ENCODE data around the gene PBXIP1. TPM values are rescaled to one million over a fixed set of nuclear protein-coding genes. Genes with fewer than 3 reads are reported as not detected.

PBXIP1 gene
- total and polyA plus RNA-seq, 2 of the 13 experiments (the other 11 are each of a cell fraction or from before 2014, with no cell fraction given), result 16.3 to 31.9 TPM

- DNase-seq (ENCODE audit: low spot score), result peak; percentile 88
- H3K27ac ChIP-seq (ENCODE audit: extremely low read length, insufficient read depth, low read length), result peak within 1 kb of the TSS; percentile 99
- H3K27me3 ChIP-seq (ENCODE audit: control insufficient read depth in 1 of 2, insufficient read depth in 2 of 2, low read length in 2 of 2), result no peaks in the 10 kb centered on the region
- in situ Hi-C loops (cut with HindIII; ENCODE audit: extremely low pct_ligation_motif_present, low pct_unique_long_range_greater_than_20kb) (no loop called here), intact Hi-C loops (cut with micrococcal nuclease; ENCODE audit: unreplicated experiment) (loop anchor here (2.0 kb wide), 1 partner anchor 30 kb away; no protein-coding TSS in a partner anchor)
- H3K4me2 ChIP-seq (ENCODE audit: low read depth, low read length), result peak within 1 kb of the TSS; percentile 91
- H3K9me3 ChIP-seq (ENCODE audit: low read length), result no peaks in the 10 kb centered on the region
- BruUV-seq (replicated peaks), result no TSS peak
- no peaks in the 10 kb centered on the region for H3K79me2 ChIP-seq (ENCODE audit: insufficient read depth, low read length)
- peak; percentile 69 for ATAC-seq
- H4K20me1 ChIP-seq (ENCODE audit: insufficient read depth, low read length), result no peaks in the 10 kb centered on the region
- H3K9ac ChIP-seq (ENCODE audit: insufficient read depth, low read depth, low read length), result peak within 1 kb of the TSS; percentile 95
- H3K4me1 ChIP-seq (ENCODE audit: insufficient read depth, low read length), result peaks cover 74% of the 10 kb centered on the region
- H2AFZ ChIP-seq (ENCODE audit: low read length), result peak within 1 kb of the TSS; percentile 78
- ChIA-PET POLR2A (interaction anchor here (1.0 to 2.6 kb wide), 20 partner anchors 9 to 1804 kb away, joined by 3 to 28 read pairs (median 5); partner anchors contain the start of genes EFNA4, MRPL24, PBXIP1 and PYGO2), CTCF (ENCODE audit: low intra/inter-chr PET ratio, low total read pairs) (interaction anchor here (1.3 kb wide), 1 partner anchor 30 kb away, joined by 6 read pairs; no protein-coding TSS in a partner anchor)
- peak; percentile 94 for FAIRE-seq
- 0% methylated on average over 18 of the region's 45 CpGs for WGBS (ENCODE audit: low lambda C conversion rate)
- H3K4me3 ChIP-seq (replicated peaks in 1 of 3; ENCODE audit: insufficient read depth in 1 of 3, low read depth in 2 of 3, low read length in 3 of 3), result peak within 1 kb of the TSS; percentile 57 to 77 (median 69)
- H3K36me3 ChIP-seq (replicated peaks in 1 of 2; ENCODE audit: control insufficient read depth in 1 of 2, insufficient read depth in 2 of 2, low read length in 2 of 2), result no peaks in the 10 kb centered on the region
- TF ChIP-seq FOXM1 (CRISPR knock-in tag; IDR thresholded peaks at IDR 0.05) (0 out of 2 replicates have a peak, but pooled peaks have one; percentile 69), ARID3A (IDR thresholded peaks at IDR 0.05; ENCODE audit: low read depth, low read length) (no peak; the same call in 1 of the 2 replicates), PLRG1 (conservative IDR thresholded peaks at IDR 0.05) (no peak), ZNF557 (CRISPR knock-in tag; IDR thresholded peaks at IDR 0.05) (peak; percentile 97), EZH2 (conservative IDR thresholded peaks at IDR 0.05; ENCODE audit: low read depth, low read length) (no peak), NR3C1 (CRISPR knock-in tag; IDR thresholded peaks at IDR 0.05) (no peak), CAMTA2 (CRISPR knock-in tag; IDR thresholded peaks at IDR 0.05; ENCODE audit: borderline replicate concordance) (peak; percentile 99), MED1 (CRISPR knock-in tag; IDR thresholded peaks at IDR 0.05) (peak; percentile 93), TCF12 (IDR thresholded peaks at IDR 0.05) (no peak), TCF12 (CRISPR knock-in tag; IDR thresholded peaks at IDR 0.05) (peak; percentile 92; the same call in 1 of the 2 replicates), CENPT (CRISPR knock-in tag; IDR thresholded peaks at IDR 0.05; ENCODE audit: low read depth) (peak; percentile 99), STAG1 (CRISPR knock-in tag; IDR thresholded peaks at IDR 0.05) (peak; percentile 67), ZSCAN25 (CRISPR knock-in tag; IDR thresholded peaks at IDR 0.05) (peak; percentile 78), EEA1 (CRISPR knock-in tag; IDR thresholded peaks at IDR 0.05; ENCODE audit: borderline replicate concordance) (peak; percentile 99), ZBTB7A (CRISPR knock-in tag; IDR thresholded peaks at IDR 0.05) (peak; percentile 96), ZNF234 (CRISPR knock-in tag; conservative IDR thresholded peaks at IDR 0.05) (peak; percentile 94; the same call in 1 of the 2 replicates), NCOA2 (CRISPR knock-in tag; IDR thresholded peaks at IDR 0.05) (peak; percentile 87), ATF7 (IDR thresholded peaks at IDR 0.05) (no peak; the same call in 1 of the 2 replicates), ATF7 (CRISPR knock-in tag; IDR thresholded peaks at IDR 0.05) (peak; percentile 96), ZNF652 (CRISPR knock-in tag; IDR thresholded peaks at IDR 0.05; ENCODE audit: borderline replicate concordance, low read depth) (no peak)
- TF ChIP-seq, protein P1, sequence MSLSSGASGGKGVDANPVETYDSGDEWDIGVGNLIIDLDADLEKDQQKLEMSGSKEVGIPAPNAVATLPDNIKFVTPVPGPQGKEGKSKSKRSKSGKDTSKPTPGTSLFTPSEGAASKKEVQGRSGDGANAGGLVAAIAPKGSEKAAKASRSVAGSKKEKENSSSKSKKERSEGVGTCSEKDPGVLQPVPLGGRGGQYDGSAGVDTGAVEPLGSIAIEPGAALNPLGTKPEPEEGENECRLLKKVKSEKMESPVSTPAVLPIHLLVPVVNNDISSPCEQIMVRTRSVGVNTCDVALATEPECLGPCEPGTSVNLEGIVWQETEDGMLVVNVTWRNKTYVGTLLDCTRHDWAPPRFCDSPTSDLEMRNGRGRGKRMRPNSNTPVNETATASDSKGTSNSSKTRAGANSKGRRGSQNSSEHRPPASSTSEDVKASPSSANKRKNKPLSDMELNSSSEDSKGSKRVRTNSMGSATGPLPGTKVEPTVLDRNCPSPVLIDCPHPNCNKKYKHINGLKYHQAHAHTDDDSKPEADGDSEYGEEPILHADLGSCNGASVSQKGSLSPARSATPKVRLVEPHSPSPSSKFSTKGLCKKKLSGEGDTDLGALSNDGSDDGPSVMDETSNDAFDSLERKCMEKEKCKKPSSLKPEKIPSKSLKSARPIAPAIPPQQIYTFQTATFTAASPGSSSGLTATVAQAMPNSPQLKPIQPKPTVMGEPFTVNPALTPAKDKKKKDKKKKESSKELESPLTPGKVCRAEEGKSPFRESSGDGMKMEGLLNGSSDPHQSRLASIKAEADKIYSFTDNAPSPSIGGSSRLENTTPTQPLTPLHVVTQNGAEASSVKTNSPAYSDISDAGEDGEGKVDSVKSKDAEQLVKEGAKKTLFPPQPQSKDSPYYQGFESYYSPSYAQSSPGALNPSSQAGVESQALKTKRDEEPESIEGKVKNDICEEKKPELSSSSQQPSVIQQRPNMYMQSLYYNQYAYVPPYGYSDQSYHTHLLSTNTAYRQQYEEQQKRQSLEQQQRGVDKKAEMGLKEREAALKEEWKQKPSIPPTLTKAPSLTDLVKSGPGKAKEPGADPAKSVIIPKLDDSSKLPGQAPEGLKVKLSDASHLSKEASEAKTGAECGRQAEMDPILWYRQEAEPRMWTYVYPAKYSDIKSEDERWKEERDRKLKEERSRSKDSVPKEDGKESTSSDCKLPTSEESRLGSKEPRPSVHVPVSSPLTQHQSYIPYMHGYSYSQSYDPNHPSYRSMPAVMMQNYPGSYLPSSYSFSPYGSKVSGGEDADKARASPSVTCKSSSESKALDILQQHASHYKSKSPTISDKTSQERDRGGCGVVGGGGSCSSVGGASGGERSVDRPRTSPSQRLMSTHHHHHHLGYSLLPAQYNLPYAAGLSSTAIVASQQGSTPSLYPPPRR (CRISPR knock-in tag; IDR thresholded peaks at IDR 0.05; ENCODE audit: borderline replicate concordance), result peak; percentile 90
Observed at GRCh38 chr1:154936555-154937084, 19.3 kb downstream of the PBXIP1 start, which contains the start of gene PMVK. PMVK (minus strand) TSS chr1:154936719; CDS start chr1:154936685, 34 bp downstream.
